GM19452 (cell line): ENCODE results near the gene CLDN7.
A peak's percentile ranks its signal among the peaks of the same experiment; 100 is the strongest.

ENCODE experiments used
- ATAC-seq: cut with Tn5 transposase; IDR thresholded peaks from one replicate; pipeline ENCODE4 v1.9.1; 2021; ENCODE audit not compliant: unreplicated experiment

Gene CLDN7

GRCh38 chr17:7238420-7239090 is 23.7 kb downstream of the CLDN7 start:
- no peak for ATAC-seq

DNA sequence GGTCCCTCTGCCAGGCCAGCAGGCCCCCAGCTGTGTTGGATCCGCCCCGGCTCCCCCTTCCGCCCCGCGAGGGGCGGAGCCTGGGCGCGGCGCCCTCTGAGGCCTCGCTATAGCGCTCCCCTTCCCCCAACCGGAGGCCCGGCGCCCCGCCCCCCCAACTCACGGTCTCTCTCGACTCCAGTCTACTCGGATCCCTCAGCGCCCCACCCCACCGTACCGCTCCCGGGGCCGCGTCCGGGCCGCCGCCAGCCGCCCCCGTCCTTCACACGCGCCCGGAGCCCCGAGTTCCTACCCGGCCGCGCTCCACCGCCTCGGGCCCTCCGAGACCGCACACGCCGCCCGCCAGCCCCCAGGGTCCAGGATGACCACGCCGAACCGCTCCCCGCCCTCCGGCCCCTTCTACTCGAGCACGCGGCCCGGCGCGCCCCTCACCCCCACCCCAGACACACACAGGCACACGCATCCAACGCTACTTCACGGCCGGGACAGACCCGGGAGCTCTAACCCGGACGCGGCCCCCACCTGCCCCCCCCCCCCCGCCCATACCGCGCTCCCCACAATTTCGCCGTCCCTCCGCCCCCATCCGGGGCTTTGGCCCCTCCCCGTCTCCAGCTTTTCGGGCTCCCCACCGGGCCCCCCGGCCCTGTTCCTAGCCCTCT is 24.4 kb downstream of the CLDN7 start:
- ATAC-seq: no peak

DNA sequence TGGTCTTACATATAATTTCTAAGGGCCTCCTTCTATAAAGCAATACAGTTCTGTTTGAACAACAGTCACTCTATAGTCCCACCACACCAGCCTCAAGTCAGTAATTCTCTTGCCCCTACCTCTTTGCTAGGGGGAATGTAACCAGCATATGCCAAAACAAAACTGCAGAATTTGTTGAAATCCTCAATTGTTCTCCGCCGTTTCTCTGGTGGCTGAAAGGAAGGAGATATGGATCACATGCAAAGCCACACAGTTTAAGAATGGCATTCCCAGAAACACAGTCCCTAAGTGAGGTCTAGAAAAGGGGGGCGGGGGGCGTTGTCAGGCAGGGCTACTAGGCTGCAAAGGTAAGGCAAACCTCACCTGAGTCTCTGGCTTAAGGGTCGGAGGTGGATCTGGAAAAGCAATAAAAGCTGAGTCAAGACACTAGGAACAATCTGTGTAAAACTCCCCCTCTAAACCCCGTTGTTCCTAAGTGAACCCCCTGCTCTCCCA is 25.0 kb downstream of the CLDN7 start:
- ATAC-seq: no peak

DNA sequence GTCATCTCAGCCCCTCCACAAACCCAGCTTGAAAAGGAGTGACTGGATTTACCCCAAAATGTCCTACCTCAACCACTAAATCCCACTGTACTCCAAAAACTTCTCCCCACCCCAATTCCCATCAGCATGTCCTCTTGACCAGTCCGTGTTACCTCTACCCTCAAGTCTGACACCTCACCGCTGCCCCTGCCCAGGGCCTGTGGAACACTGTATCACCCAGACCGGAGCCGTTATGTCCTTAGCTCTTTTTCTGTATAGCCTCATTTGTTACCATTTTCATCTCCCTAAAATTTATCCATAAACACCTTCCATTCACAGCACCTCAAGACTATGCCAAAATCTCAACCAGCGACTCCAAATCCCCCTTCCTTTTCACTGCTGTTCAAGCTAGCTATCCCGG is 25.5 kb downstream of the CLDN7 start:
- no peak for ATAC-seq

DNA sequence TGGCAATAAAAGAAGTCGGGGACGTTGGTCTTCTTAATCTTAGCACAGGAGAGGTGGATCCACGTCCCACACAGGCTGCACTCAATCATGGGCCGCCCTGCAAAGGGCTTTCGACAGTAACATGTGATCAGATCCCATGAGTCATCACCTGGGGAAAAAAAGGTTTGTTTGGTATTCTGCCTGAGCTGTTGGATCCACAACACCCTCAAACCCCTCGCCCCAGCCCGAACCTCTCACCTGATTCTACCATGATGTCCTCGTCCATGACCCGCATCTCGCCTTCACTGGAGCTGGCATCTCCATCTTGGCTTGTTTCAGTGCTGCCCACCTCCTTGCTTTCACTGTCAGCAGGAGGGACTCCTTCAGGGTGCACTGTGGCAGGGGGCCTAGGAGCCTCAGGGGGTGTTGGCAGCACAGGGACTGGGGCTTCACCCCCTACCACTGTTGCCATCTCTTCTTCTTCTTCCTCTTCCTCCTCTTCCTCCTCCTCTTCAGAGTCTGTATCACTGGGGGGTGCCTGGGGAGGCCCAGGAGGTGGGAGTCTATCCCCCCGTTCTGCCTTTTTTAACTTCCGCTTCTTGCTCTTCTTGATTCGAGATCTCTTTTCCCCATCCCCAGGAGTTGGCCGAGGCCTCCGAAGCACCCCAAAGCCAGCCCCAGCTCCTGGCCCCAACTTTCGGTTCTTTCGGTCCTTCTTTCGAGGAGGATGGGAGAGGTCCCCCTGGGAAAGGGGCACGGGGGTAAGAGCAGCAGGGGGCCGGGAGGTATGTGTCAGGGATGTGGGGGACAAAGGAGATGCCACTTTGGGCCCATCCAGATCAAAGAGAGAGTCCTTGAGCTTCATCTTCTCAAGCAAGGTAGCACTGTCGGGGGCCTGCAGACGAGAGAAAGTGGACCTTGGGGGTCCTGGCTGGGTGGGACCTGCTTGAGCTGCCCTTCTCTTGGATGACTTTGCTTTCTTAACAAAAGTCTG is 26.3 kb downstream of the CLDN7 start:
- no peak for ATAC-seq

- peak; percentile 51 for ATAC-seq
These were observed 28.0 kb downstream of the CLDN7 start, which contains the start of gene DVL2 for GRCh38 chr17:7234083-7234951. DVL2 (minus strand) TSS chr17:7234517; CDS start chr17:7234262, 255 bp downstream.

- no peak for ATAC-seq
These were observed 28.6 kb downstream of the CLDN7 start for GRCh38 chr17:7233701-7234082.

DNA sequence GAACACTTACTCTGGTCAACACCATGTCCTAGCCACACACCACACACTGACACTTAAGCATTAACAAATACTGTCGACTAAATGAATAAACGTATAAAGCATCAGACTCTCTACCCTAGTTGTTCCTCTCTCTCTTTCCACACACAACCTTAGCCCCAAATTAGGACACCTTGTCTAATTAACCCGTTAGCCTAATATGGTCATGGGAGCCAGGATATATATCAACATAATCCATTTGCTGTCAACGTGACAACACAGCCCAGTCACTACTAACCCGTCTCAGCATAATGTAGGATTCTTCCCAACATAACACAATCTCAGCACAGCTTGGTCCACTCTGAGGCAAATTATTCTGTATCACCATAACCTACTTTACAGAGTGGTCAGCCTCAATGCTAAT is 30.2 kb downstream of the CLDN7 start:
- no peak for ATAC-seq

- no peak for ATAC-seq
These were observed 32.8 kb downstream of the CLDN7 start for GRCh38 chr17:7229504-7229903.

- no peak for ATAC-seq
These were observed 33.4 kb downstream of the CLDN7 start for GRCh38 chr17:7228920-7229319.

- ATAC-seq: no peak
These were observed 35.3 kb downstream of the CLDN7 start for GRCh38 chr17:7226721-7227710.

DNA sequence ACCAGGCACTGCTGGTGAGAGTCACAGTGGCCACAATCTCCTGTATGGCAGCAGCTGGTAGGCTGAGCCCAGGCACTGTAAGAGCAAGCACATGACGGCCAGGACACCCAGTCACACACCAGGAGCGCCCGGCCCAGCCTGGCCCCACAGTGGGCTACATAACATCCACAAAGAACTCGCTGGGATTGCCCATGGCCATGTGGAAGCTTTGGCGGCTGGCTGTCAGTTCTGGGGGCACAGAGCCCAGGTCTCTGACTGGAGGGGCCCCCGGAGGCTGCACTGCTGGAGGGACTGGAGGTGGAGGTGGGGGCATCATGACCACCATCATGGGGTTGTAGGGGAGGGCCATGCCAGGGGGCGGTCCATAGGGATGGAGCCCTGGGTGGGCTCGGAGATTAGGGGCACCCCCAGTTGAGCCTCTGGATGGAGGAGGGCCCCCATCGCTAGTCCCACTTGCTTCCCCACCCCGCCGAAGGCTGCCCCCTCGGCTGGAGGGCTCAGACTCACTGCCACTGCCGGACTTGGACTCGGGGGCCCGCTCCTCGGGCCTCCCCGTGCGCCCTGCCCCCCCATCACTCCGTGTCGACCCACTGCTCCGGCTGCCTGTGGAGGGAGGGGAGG is 36.5 kb downstream of the CLDN7 start:
- no peak for ATAC-seq

GRCh38 chr17:7224661-7225111 is 37.6 kb downstream of the CLDN7 start:
- no peak for ATAC-seq

DNA sequence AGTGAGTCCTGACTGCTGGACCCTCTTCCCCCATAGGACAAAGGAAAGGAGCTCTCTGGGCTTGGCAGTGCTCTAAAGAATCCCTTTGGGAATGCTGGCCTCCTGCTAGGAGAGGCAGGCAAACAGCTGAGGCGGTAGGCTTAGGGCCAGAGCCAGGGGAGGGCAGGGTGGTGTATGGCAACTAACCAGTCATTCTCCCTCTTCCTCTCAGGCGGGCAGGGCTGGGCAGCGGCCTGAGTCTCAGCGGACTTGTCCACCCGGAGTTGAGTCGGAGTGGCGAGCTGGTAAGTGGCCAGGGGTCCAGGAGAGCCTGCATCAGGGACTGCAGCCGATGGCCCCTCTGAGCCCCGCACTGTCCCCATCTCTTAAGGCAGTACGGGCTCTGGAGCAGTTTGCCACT is 38.2 kb downstream of the CLDN7 start:
- no peak for ATAC-seq

- no peak for ATAC-seq
These were observed 38.9 kb downstream of the CLDN7 start for GRCh38 chr17:7223375-7223774.

- ATAC-seq: no peak
These were observed 39.3 kb downstream of the CLDN7 start for GRCh38 chr17:7222972-7223292.

GRCh38 chr17:7222093-7222971 is 39.9 kb downstream of the CLDN7 start:
- no peak for ATAC-seq
